Adipocyte (in vitro differentiated cells): ENCODE measurements around the gene DHRS4L2.
A peak's percentile ranks its signal among the peaks of the same experiment; 100 is the strongest.
"Not testable (repeated sequence)": the region's sequence is repeated elsewhere in the genome, so short reads cannot be mapped to it uniquely, and the experiment has no call there.

ENCODE experiments used
- DNase-seq: peaks from one replicate; pipeline ENCODE4 v3.0.0-alpha.2; 2015; ENCODE audit warnings: low read depth
- H3K27me3 ChIP-seq: replicated peaks from 2 replicates; pipeline ENCODE4 v1.7.0; 2013; ENCODE audit warnings: mild to moderate bottlenecking, low read length, moderate library complexity; ENCODE audit not compliant: control insufficient read depth, insufficient read depth
- H3K36me3 ChIP-seq: 2 replicates; pipeline ENCODE4 v1.7.0; 2013; ENCODE audit warnings: low read length, mild to moderate bottlenecking, moderate library complexity; ENCODE audit not compliant: control insufficient read depth, insufficient read depth, severe bottlenecking
- H3K4me1 ChIP-seq: 2 replicates; pipeline ENCODE4 v1.7.0; 2013; ENCODE audit warnings: mild to moderate bottlenecking, low read length, moderate library complexity; ENCODE audit not compliant: control insufficient read depth, insufficient read depth
- H3K4me3 ChIP-seq: 2 replicates; pipeline ENCODE4 v1.7.0; 2013; ENCODE audit warnings: mild to moderate bottlenecking, low read length, moderate library complexity
- H3K9ac ChIP-seq: 2 replicates; pipeline ENCODE4 v1.7.0; 2013; ENCODE audit warnings: mild to moderate bottlenecking, low read length, moderate library complexity
- H3K9me3 ChIP-seq: 2 replicates; pipeline ENCODE4 v1.7.0; 2013; ENCODE audit warnings: mild to moderate bottlenecking, low read length, moderate library complexity; ENCODE audit not compliant: control insufficient read depth

The DHRS4L2 gene

DNA sequence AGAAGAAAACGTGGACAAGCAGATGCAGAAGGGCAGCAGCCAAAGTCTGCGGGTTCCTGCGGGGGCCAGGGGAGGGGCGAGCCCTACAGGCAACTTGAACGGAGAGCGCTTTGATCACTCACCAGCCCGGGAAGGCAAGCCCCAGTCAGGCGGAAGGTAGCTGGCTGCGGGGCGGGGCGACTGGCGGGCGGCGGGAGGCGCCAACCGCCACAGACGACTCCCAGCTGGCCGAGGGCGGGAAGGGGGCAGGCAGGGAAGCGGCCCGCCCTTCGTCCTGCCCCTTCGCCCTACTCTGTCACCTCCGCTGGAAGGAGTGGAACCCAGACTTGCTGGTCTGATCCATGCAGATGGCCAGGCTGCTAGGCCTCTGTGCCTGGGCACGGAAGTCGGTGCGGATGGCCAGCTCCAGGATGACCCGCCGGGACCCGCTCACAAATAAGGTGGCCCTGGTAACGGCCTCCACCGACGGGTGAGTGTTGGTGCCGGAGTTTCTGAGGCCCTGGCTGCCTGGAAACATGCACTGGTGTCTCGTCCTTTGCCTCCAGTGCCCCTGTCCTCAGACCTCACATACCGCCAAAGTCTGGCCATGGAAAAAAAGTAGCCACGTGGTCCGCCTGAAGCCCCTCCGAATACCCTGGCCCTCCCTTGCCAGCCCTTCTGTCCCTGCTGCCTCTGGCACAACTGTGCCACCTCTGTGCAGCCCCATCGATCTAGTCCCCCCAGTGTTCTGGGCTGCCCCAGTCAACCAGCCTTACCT lies at the start of gene DHRS4L2:
Gene DHRS4L2 (plus strand): TSS at position 323 of the 757 bp plus-strand sequence. CDS start 19 bp downstream, at position 342.
- Histone ChIP-seq H3K4me3 (peak within 1 kb of the TSS; percentile 70), H3K4me1 (peaks cover 40% of the 10 kb centered on the region), H3K9ac (peak within 1 kb of the TSS; percentile 56)
- not testable (repeated sequence) for H3K27me3 ChIP-seq, H3K36me3 ChIP-seq, H3K9me3 ChIP-seq
- DNase-seq = peak; percentile 67

GRCh38 chr14:23939607-23940326 lies 49.0 kb upstream of the DHRS4L2 start:
- peaks cover 7% of the 10 kb centered on the region for H3K36me3 ChIP-seq
- H3K4me3 ChIP-seq = no peak overlapping the region
- H3K9ac ChIP-seq = no peak overlapping the region
- no peaks in the 10 kb centered on the region for H3K27me3 ChIP-seq
- no peak for DNase-seq
- H3K4me1 ChIP-seq = peaks cover 4% of the 10 kb centered on the region
- H3K9me3 ChIP-seq = no peaks in the 10 kb centered on the region

DNA sequence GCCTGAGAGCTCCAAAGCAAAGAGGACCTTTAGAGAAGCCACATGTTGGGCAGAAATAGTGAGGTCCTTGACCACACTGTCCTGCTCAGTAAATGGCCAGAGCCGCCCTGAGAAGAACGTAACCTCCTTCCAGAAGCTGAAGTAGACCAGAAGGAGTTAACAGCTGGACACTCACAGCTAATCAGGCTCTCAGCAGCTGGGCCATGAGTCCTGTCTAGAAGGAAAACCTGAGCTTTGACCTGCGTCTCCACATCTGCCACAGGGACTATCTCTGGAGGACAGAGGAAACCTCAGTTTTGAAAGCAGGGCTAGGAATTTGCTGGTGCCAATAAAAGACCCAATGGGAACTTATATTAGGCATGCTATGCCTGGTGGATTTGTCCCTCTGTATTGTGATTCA lies 47.5 kb upstream of the DHRS4L2 start:
- peaks cover 7% of the 10 kb centered on the region for H3K36me3 ChIP-seq
- no peak for DNase-seq
- no peaks in the 10 kb centered on the region for H3K9me3 ChIP-seq
- peaks cover 4% of the 10 kb centered on the region for H3K4me1 ChIP-seq
- H3K4me3 ChIP-seq = no peak overlapping the region
- no peaks in the 10 kb centered on the region for H3K27me3 ChIP-seq
- H3K9ac ChIP-seq = no peak overlapping the region

DNA sequence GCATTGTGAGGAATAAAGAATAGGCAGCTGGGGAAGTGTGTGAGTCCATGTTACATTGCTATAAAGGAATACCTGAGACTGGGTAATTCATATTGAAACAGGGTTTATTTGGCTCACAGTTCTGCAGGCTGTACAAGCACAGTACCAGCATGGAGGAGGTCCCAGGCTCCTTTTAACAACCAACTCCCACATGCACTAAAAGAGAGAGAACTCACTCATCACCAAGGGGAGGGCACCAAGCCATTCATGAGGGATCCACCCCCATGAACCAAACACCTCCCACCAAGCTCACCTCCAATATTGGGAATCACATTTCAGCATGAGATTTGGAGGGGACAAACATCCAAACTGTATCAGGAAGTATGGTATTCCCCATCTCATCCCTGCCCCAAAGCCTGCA lies 47.1 kb upstream of the DHRS4L2 start:
- no peaks in the 10 kb centered on the region for H3K27me3 ChIP-seq
- H3K9me3 ChIP-seq = no peaks in the 10 kb centered on the region
- H3K4me3 ChIP-seq = no peak overlapping the region
- peaks cover 7% of the 10 kb centered on the region for H3K36me3 ChIP-seq
- H3K4me1 ChIP-seq = no peaks in the 10 kb centered on the region
- H3K9ac ChIP-seq = no peak overlapping the region
- no peak for DNase-seq

GRCh38 chr14:23942587-23942986 lies 46.1 kb upstream of the DHRS4L2 start:
- no peak overlapping the region for H3K4me3 ChIP-seq
- peaks cover 7% of the 10 kb centered on the region for H3K36me3 ChIP-seq
- H3K27me3 ChIP-seq = no peaks in the 10 kb centered on the region
- no peak for DNase-seq
- no peaks in the 10 kb centered on the region for H3K9me3 ChIP-seq
- no peak overlapping the region for H3K9ac ChIP-seq
- no peaks in the 10 kb centered on the region for H3K4me1 ChIP-seq

- not testable (repeated sequence) for DNase-seq, H3K9me3 ChIP-seq, H3K36me3 ChIP-seq, H3K27me3 ChIP-seq, H3K9ac ChIP-seq, H3K4me3 ChIP-seq
- peaks cover 25% of the 10 kb centered on the region for H3K4me1 ChIP-seq
Observed at GRCh38 chr14:23949069-23949468, 39.7 kb upstream of the DHRS4L2 start.

DNA sequence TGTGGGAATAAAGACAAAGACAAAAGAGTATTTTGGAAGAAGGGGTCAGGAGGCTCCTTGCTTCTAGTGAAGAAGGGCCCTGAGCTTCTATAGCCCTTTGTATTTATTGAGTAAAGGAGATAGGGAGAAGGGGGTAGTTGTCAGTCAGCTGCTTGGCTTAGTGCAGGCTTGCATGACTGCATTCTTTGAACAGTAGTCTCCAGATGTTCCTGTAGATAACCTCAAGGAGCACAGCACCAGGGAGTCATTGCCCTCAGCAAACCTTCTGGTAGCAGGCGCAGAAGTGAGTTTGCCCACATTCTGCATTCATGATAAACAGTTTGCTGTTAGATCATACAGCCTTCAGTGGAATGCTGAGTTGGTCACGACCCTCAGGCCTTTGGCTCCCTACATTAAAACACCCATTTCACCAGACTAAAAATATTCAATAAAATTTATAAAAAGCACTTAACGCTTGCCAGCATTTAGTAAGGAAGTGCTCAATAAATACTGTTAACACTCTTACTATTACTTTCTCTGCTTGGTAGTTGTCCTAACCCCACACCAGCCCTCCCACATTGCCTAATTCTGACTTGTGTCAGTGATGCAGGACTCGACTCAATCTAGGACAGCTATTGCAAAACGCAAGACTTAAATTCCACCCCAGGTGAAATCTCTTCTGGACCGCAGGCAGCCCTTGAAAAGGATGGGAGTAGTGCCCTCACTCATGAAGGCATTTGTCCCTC lies 38.2 kb upstream of the DHRS4L2 start:
- DNase-seq = no peak
- Histone ChIP-seq H3K9me3 (no peaks in the 10 kb centered on the region), H3K36me3 (peaks cover under 1% of the 10 kb centered on the region), H3K4me3 (no peak overlapping the region), H3K9ac (no peak overlapping the region), H3K27me3 (no peaks in the 10 kb centered on the region), H3K4me1 (peaks cover 30% of the 10 kb centered on the region)

DNA sequence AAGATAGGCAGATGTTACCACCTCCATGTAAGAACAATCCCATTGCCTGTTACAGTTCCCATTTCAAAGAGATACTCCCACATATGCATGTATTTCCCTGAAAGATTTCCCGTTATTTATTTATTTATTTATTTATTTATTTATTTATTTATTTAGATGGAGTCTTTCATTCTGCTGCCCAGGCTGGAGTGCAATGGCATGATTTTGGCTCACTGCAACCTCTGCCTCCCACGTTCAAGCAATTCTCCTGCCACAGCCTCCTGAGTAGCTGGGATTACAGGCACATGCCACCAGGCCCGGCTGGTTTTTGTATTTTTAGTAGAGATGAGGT lies 37.6 kb upstream of the DHRS4L2 start:
- not testable (repeated sequence) for H3K9me3 ChIP-seq, H3K4me3 ChIP-seq, H3K36me3 ChIP-seq, DNase-seq, H3K9ac ChIP-seq, H3K27me3 ChIP-seq
- peaks cover 30% of the 10 kb centered on the region for H3K4me1 ChIP-seq

- Histone ChIP-seq H3K4me1 (peaks cover 30% of the 10 kb centered on the region), H3K4me3 (peak overlapping the region; percentile 89), H3K36me3 (peaks cover 8% of the 10 kb centered on the region), H3K27me3 (no peaks in the 10 kb centered on the region), H3K9ac (peak overlapping the region; percentile 70), H3K9me3 (no peaks in the 10 kb centered on the region)
- DNase-seq = peak; percentile 18
Observed at GRCh38 chr14:23951590-23952201, 37.0 kb upstream of the DHRS4L2 start.

GRCh38 chr14:23953116-23953463 lies 35.6 kb upstream of the DHRS4L2 start:
- DNase-seq, H3K9me3 ChIP-seq, H3K36me3 ChIP-seq, H3K27me3 ChIP-seq: not testable (repeated sequence)
- H3K4me1 ChIP-seq = peaks cover 30% of the 10 kb centered on the region
- H3K4me3 ChIP-seq = peak overlapping the region; percentile 89
- peak overlapping the region; percentile 98 for H3K9ac ChIP-seq
